ENCODE measurements around the gene PTPRN2. TPM values are rescaled to one million over a fixed set of nuclear protein-coding genes. Genes with fewer than 3 reads are reported as not detected.
A peak's percentile ranks its signal among the peaks of the same experiment; 100 is the strongest.

PTPRN2 gene
- total and polyA plus RNA-seq, 5 experiments from 2014 or later: 0.69 to 1.5 (median 0.99) TPM

GRCh38 chr7:157515342-157516041 is 1072.1 kb downstream of the PTPRN2 start:
- Mint-ChIP-seq H3K27ac (peak overlapping the region in 1 of 10 donors; percentile 64), H3K27me3 (peaks cover 0 to 7% (median 0%) of the 10 kb centered on the region in 5 donors), H3K9me3 (no peaks in the 10 kb centered on the region), H3K4me1 (peaks cover 0 to 2% (median 0%) of the 10 kb centered on the region in 4 donors), H3K4me3 (no peak overlapping the region), H3K36me3 (no peaks in the 10 kb centered on the region)
- POLR2A ChIA-PET: no interaction called here
- ATAC-seq (no peak), DNase-seq (no peak)

- POLR2A ChIA-PET: no interaction called here
- no peak for ATAC-seq
- Mint-ChIP-seq H3K4me3 (no peak overlapping the region), H3K27me3 (peaks cover 0 to 8% (median 1%) of the 10 kb centered on the region in 5 donors), H3K36me3 (no peaks in the 10 kb centered on the region), H3K9me3 (no peaks in the 10 kb centered on the region), H3K27ac (peak overlapping the region in 4 of 10 donors; percentile 20 to 64 (median 44)), H3K4me1 (peaks cover 0 to 2% (median 0%) of the 10 kb centered on the region in 4 donors)
- no peak for DNase-seq
These were observed 1072.9 kb downstream of the PTPRN2 start for GRCh38 chr7:157514746-157515145.

GRCh38 chr7:157514306-157514705 is 1073.3 kb downstream of the PTPRN2 start:
- no peaks in the 10 kb centered on the region for H3K36me3 Mint-ChIP-seq
- peak overlapping the region in 1 of 10 donors; percentile 53 for H3K27ac Mint-ChIP-seq
- H3K4me1 Mint-ChIP-seq: peaks cover 0 to 2% (median 0%) of the 10 kb centered on the region in 4 donors
- ATAC-seq (no peak), DNase-seq (no peak)
- H3K4me3 Mint-ChIP-seq: no peak overlapping the region
- H3K9me3 Mint-ChIP-seq: no peaks in the 10 kb centered on the region
- POLR2A ChIA-PET: no interaction called here
- H3K27me3 Mint-ChIP-seq: peaks cover 0 to 12% (median 1%) of the 10 kb centered on the region in 5 donors

- ATAC-seq (no peak), DNase-seq (no peak)
- Mint-ChIP-seq H3K4me3 (peak overlapping the region in 6 of 10 donors; percentile 7 to 39 (median 24)), H3K9me3 (no peaks in the 10 kb centered on the region), H3K27ac (peak overlapping the region in 5 of 10 donors; percentile 35 to 85 (median 66)), H3K27me3 (peaks cover 0 to 12% (median 2%) of the 10 kb centered on the region in 5 donors), H3K4me1 (peaks cover 0 to 2% (median 0%) of the 10 kb centered on the region in 4 donors), H3K36me3 (no peaks in the 10 kb centered on the region)
- POLR2A ChIA-PET: no interaction called here
These were observed 1073.9 kb downstream of the PTPRN2 start for GRCh38 chr7:157513682-157514081.

GRCh38 chr7:157513162-157513621 is 1074.4 kb downstream of the PTPRN2 start:
- POLR2A ChIA-PET: no interaction called here
- Mint-ChIP-seq H3K9me3 (no peaks in the 10 kb centered on the region), H3K4me3 (peak overlapping the region in 3 of 10 donors; percentile 17 to 39 (median 33)), H3K36me3 (no peaks in the 10 kb centered on the region), H3K27me3 (peaks cover 0 to 9% (median 1%) of the 10 kb centered on the region in 5 donors), H3K27ac (peak overlapping the region in 5 of 10 donors; percentile 26 to 85 (median 66)), H3K4me1 (no peaks in the 10 kb centered on the region)
- DNase-seq (no peak), ATAC-seq (no peak)

- H3K4me1 Mint-ChIP-seq: peaks cover 0 to 4% (median 1%) of the 10 kb centered on the region in 4 donors
- POLR2A ChIA-PET: no interaction called here
- ATAC-seq (no peak), DNase-seq (no peak)
- H3K36me3 Mint-ChIP-seq: peaks cover 0 to 14% (median 14%) of the 10 kb centered on the region in 3 donors
- peak overlapping the region in 1 of 10 donors; percentile 22 for H3K27ac Mint-ChIP-seq
- H3K4me3 Mint-ChIP-seq: no peak overlapping the region
- peaks cover 2 to 29% (median 12%) of the 10 kb centered on the region in 5 donors for H3K27me3 Mint-ChIP-seq
- peaks cover 0 to 17% (median 8%) of the 10 kb centered on the region in 9 donors for H3K9me3 Mint-ChIP-seq
These were observed 1078.4 kb downstream of the PTPRN2 start for GRCh38 chr7:157509226-157509625.

- Mint-ChIP-seq H3K9me3 (peaks cover 0 to 17% (median 8%) of the 10 kb centered on the region in 9 donors), H3K36me3 (peaks cover 0 to 14% (median 14%) of the 10 kb centered on the region in 3 donors), H3K27me3 (peaks cover 2 to 29% (median 12%) of the 10 kb centered on the region in 5 donors), H3K4me3 (no peak overlapping the region), H3K27ac (peak overlapping the region in 1 of 10 donors; percentile 85), H3K4me1 (peaks cover 2 to 9% (median 7%) of the 10 kb centered on the region in 4 donors)
- no peak for ATAC-seq
- no peak for DNase-seq
- POLR2A ChIA-PET: interaction anchor here (0.6 to 0.7 kb wide), 2 partner anchors 258 to 1022 kb away, joined by 3 to 5 read pairs; no protein-coding TSS in a partner anchor
These were observed 1079.1 kb downstream of the PTPRN2 start for GRCh38 chr7:157508477-157508881.

- peaks cover 4 to 14% (median 12%) of the 10 kb centered on the region in 4 donors for H3K4me1 Mint-ChIP-seq
- H3K27me3 Mint-ChIP-seq: peaks cover 2 to 29% (median 12%) of the 10 kb centered on the region in 5 donors
These were observed 1079.6 kb downstream of the PTPRN2 start for GRCh38 chr7:157507987-157508386.

GRCh38 chr7:157506268-157506667 is 1081.4 kb downstream of the PTPRN2 start:
- peak overlapping the region in 7 of 10 donors; percentile 29 to 74 (median 53) for H3K27ac Mint-ChIP-seq
- DNase-seq (no peak), ATAC-seq (no peak)
- peaks cover 0 to 14% (median 14%) of the 10 kb centered on the region in 3 donors for H3K36me3 Mint-ChIP-seq
- no peak overlapping the region for H3K4me3 Mint-ChIP-seq
- peaks cover 10 to 28% (median 26%) of the 10 kb centered on the region in 4 donors for H3K4me1 Mint-ChIP-seq
- POLR2A ChIA-PET: interaction anchor here (1.0 kb wide), 1 partner anchor 8 kb away, joined by 3 read pairs; no protein-coding TSS in a partner anchor
- peaks cover 0 to 17% (median 8%) of the 10 kb centered on the region in 9 donors for H3K9me3 Mint-ChIP-seq
- peaks cover 2 to 29% (median 12%) of the 10 kb centered on the region in 5 donors for H3K27me3 Mint-ChIP-seq

More at GRCh38 chr7:157507987-157508386, 1079.6 kb downstream of the PTPRN2 start:
- ATAC-seq: no peak
- POLR2A ChIA-PET: no interaction called here
- DNase-seq: no peak
- Mint-ChIP-seq H3K9me3 (peaks cover 0 to 17% (median 8%) of the 10 kb centered on the region in 9 donors), H3K36me3 (peaks cover 0 to 14% (median 14%) of the 10 kb centered on the region in 3 donors), H3K27ac (peak overlapping the region in 5 of 10 donors; percentile 1 to 88 (median 27)), H3K4me3 (no peak overlapping the region)

GRCh38 chr7:157505646-157506045 is 1082.0 kb downstream of the PTPRN2 start:
- ATAC-seq: no peak
- DNase-seq: no peak
- Mint-ChIP-seq H3K4me3 (no peak overlapping the region), H3K4me1 (peaks cover 10 to 28% (median 26%) of the 10 kb centered on the region in 4 donors), H3K36me3 (peaks cover 0 to 14% (median 14%) of the 10 kb centered on the region in 3 donors), H3K27ac (peak overlapping the region in 5 of 10 donors; percentile 18 to 99 (median 74)), H3K27me3 (peaks cover 2 to 29% (median 12%) of the 10 kb centered on the region in 5 donors), H3K9me3 (peaks cover 0 to 17% (median 8%) of the 10 kb centered on the region in 9 donors)
- POLR2A ChIA-PET: interaction anchor here (1.4 to 6.0 kb wide), 2 partner anchors 28 to 34 kb away, joined by 4 to 31 read pairs; no protein-coding TSS in a partner anchor

- Mint-ChIP-seq H3K36me3 (peaks cover 0 to 14% (median 14%) of the 10 kb centered on the region in 3 donors), H3K9me3 (peaks cover 0 to 17% (median 8%) of the 10 kb centered on the region in 9 donors)
- POLR2A ChIA-PET: interaction anchor here (0.6 to 6.0 kb wide), 6 partner anchors 13 to 136 kb away, joined by 3 to 31 read pairs (median 4); no protein-coding TSS in a partner anchor
These were observed 1084.4 kb downstream of the PTPRN2 start for GRCh38 chr7:157503229-157503628.

GRCh38 chr7:157502701-157503111 is 1084.9 kb downstream of the PTPRN2 start:
- peaks cover 0 to 14% (median 14%) of the 10 kb centered on the region in 3 donors for H3K36me3 Mint-ChIP-seq
- peaks cover 10 to 28% (median 27%) of the 10 kb centered on the region in 4 donors for H3K4me1 Mint-ChIP-seq
- peak overlapping the region; percentile 76 to 90 (median 86) for H3K4me3 Mint-ChIP-seq
- ATAC-seq: peak; percentile 95 to 96
- POLR2A ChIA-PET: interaction anchor here (0.6 to 6.0 kb wide), 6 partner anchors 13 to 136 kb away, joined by 3 to 31 read pairs (median 4); no protein-coding TSS in a partner anchor
- H3K27ac Mint-ChIP-seq: peak overlapping the region; percentile 86 to 99 (median 97)
- H3K27me3 Mint-ChIP-seq: peaks cover 2 to 14% (median 8%) of the 10 kb centered on the region in 5 donors
- H3K9me3 Mint-ChIP-seq: peaks cover 0 to 17% (median 8%) of the 10 kb centered on the region in 9 donors
- DNase-seq: peak; percentile 35 to 94 (median 79)

More at GRCh38 chr7:157503229-157503628, 1084.4 kb downstream of the PTPRN2 start:
- ATAC-seq: peak; percentile 52 to 56
- Mint-ChIP-seq H3K27ac (peak overlapping the region; percentile 86 to 99 (median 97)), H3K27me3 (peaks cover 2 to 20% (median 12%) of the 10 kb centered on the region in 5 donors), H3K4me3 (peak overlapping the region; percentile 76 to 90 (median 86)), H3K4me1 (peaks cover 10 to 28% (median 27%) of the 10 kb centered on the region in 4 donors)
- peak in 3 of 10 donors; percentile 9 to 54 (median 31) for DNase-seq

Measured in naive thymus-derived CD8-positive, alpha-beta T cell (primary cell).